Umbilical cord (tissue), 2 donors: Measurements from ENCODE around the gene CCDC175. TPM values are rescaled to one million over a fixed set of nuclear protein-coding genes. Genes with fewer than 3 reads are reported as not detected.

Experiments used
- DNase-seq: peaks from one replicate; pipeline ENCODE4 v3.0.0-alpha.2; 2015; ENCODE audit warnings: low spot score
- total RNA-seq: library from RNA; depleted of rRNA; stranded (reverse); fragments of >200 nt; gene quantifications from one replicate; pipeline ENCODE4 v1.2.3, GENCODE V29; 2014; ENCODE audit warnings: low replicate concordance; ENCODE audit not compliant: insufficient read depth

CCDC175 gene
- total RNA-seq, 1 donor from 2014 or later, result 0.96 TPM

DNA sequence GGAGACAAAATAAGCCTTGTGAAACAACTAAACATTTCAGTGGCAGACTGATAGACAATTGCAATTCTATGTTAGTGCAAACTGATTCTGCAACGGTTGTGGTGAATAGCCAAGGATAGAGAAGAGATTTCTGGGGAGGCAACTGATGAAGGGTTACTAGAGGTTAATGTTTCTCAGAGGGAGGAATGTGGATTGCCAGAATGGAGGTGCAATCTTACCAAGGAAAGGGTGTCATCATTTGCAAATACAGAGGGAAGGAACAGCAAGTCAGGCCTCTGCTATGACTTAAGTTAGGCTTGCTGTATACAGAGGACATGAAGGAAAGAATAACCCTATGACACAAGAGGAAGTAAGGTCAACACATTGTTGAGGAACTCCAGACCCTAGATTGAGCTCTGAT, 35.8 kb downstream of the CCDC175 start:
- DNase-seq, result no peak

DNA sequence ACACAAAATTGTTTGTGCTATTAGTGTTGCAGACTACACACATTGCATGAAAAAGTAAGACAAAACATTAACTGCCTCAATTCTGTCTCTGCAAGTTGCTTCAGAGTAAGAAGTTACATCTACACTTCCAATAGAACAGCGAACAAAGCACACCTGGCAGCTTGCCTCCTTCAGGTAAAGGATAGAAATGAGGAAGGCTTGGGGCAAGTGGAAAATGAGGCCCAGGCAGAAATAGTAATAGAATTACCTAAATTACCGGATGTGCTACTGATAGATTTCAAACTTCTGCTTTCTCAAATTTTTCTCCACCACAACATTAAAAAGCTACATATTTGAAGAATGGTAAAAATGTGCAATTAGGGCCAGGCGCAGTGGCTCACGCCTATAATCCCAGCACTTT, 37.7 kb downstream of the CCDC175 start:
- no peak for DNase-seq

- no peak for DNase-seq
Measured at GRCh38 chr14:59537476-59537875, 39.1 kb downstream of the CCDC175 start.

GRCh38 chr14:59534361-59534987, 42.1 kb downstream of the CCDC175 start:
- no peak for DNase-seq

DNA sequence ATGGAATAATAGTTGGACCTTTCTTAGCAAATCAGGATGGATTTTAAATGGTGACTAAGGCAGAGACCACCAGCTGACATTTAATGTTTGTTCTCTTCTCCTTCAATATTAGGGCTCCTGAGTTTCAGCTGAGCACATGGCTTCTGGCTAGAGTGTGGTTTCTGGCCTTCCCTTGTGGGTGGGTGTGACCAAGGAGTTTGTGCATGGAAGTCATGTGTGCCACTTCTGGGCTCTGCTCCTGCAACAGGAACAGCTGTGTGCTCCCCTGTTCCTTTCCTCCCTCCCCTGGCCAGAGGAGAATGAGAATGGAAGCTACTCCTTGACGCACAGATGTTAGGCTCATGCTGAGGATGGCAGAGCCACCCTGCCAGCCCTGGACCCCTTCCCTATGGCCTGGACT, 44.2 kb downstream of the CCDC175 start:
- no peak for DNase-seq

GRCh38 chr14:59530349-59530748, 46.3 kb downstream of the CCDC175 start:
- no peak for DNase-seq

DNA sequence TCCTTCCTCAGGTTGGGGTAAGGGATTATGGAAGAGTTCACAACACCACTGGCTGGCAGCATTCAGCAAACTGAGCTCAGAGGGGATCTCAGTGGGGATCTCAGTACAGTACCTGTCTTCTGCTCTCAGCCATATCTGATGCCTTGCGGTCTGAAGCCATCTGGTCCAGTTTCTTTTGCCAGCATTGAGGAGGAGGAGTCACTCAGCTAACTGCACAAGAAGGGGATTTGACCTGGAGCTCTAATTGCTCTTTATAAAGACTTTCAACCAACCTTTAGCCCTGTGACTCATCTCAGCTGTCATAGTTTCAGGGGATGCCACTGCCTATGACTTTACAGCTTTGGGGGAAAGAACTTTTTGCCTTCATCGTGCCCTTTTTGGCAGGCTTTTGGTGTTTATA, 47.4 kb downstream of the CCDC175 start:
- no peak for DNase-seq

GRCh38 chr14:59520224-59520623, 56.4 kb downstream of the CCDC175 start:
- DNase-seq, result no peak

DNA sequence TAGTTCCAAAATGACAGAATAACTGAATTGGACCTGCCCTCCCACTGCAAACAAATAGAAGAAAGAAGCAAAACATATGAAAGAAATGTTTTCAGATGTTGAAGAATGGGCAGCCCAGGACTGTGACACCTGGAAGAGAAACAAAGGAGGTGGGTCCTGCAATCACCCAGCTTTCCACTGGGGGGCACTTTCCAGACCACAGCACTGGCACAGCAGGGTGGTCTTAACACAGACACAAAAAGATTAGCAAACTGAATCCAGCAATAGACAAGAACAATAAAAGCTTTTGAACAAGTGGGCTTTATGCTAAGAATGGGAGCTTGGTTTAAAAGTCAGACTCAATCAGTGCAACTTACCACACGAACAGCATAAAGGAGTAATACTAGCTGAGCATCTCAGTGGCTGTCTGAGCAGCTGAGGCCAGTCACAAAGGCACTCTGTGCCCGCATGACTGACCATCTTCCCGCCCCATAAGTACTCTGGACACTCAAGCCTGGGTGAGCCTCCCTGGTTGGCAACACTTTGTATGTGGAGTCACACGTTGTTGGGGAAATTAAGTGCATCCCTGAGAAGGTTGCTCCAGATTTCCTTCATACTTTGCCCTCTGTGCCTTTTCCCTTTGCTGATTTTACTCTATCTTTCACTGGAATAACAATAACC, 64.6 kb downstream of the CCDC175 start:
- DNase-seq, result no peak

DNA sequence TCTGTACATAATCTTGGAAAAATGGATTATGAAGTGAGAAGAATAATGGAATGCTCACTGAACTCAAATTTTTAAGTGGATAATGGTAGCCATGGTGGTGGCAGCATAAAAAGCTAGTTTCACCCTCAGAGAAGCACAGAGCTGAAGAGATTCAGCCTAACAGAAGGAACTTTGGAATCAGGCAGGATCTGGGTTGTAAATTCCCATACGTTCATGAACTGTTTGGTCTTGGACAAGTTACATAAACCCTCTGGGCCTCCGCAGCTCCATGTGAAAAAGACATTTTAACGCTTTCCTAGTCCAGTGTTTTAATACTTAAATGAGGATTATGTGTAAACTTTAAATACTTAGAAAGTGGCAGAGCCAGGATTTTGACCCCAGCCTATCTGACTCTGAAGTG, 65.6 kb downstream of the CCDC175 start:
- peak; percentile 31 for DNase-seq

GRCh38 chr14:59510001-59510400, 66.6 kb downstream of the CCDC175 start:
- peak; percentile 18 for DNase-seq

DNA sequence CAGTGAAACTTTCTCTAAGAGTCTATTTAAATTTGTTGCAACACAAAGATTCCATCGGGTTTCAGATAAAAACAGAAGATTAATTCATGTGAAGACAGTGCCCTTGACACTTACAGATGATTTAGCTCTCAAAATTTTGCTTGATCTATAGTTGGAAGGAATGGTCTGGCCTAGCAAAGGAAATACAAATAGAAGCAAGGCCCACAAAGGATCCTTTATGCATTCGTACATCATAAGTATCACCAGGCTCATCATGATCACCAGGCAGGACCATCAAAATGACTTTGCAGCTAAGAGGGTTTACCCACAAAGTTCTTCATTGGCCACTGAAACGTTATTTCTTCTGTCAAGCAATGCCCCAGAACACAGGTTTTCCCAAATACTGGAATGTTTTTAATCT, 67.5 kb downstream of the CCDC175 start:
- no peak for DNase-seq

DNA sequence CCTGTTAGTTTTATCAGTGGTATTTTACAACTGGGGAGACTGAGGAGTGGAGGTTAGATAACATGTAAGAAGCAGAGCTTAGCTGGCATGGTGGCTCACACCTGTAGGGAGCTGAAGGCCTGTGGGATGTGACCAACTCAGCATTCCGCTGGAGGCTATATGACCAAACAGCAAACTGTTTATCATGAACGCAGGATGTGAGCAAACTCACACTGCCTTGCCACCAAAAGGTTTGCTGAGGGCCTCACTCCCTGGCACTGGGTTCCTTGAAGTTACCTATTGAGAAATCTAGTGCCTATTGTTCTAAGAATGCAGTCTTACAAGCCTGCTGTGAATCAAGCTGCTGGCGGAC, 68.9 kb downstream of the CCDC175 start:
- DNase-seq, result no peak

DNA sequence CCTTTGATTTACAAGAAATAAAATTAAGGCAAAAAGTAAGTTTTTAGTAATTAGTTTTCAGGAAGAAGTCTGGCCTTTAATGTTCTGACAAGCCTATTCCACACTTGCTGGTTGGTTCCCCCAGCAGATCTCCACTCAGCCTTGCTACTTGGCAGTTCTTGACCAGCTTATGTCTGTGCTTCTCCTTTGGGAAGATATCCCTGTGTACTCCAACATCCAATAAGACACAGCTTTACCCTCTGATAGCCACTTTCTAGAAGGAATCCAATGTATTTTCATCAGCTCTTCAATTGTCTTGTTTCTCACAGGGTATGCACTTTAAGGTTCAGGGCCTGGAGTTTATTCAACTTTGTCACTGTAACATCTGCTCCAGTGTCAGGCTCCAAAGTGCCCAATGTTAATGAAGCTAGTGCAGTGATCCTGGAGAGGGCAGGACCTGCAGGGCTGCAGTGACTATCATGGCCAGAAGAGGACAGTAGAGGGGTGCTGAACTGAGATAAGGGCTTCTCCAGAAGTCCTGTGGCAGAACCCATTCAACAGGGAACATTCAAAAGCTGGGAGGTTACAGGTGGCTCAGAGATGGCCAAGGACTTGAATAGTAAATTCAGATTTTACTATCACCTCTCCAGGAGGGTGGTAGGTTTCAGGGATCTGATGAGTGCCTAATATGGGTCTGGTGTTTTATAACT, 69.4 kb downstream of the CCDC175 start:
- peak; percentile 44 for DNase-seq

DNA sequence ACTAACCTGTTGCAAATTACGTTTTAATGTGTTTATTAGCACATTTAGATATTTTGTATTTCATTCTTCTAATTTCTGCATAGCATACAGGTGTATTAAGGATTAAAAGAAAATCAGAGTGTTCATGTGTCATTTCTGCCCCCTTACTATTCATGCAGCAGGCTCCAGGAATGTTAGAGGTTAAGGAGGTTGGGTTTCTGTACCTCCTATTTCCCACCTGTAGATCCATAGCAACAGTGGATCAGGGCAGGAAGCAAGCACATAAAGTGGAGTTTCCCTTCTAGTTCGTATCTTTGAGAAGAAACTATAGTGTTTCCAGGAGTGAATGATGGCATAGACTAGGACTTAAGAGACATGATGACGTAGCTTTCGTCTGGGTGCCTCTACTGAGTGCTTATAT, 73.4 kb downstream of the CCDC175 start:
- no peak for DNase-seq

DNA sequence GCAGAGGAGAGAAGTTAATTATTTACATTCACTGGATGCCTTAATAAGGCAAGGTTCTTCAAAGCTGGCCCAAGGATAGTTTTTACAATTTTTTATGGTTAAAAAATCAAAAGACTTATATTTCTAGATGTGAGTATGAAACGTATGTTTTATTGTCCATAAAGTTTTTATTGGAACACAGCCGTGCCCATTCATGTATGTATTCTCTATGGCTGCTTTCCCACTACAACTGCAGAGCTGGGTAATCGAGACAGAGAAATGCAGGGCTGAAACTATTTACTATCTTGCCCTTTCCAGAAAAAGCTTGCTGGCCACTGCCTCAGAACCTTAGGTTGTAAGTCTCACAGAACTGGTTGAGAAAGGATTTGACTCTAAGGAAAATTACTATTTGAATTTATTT, 75.9 kb downstream of the CCDC175 start:
- no peak for DNase-seq

GRCh38 chr14:59492384-59492783, 84.2 kb downstream of the CCDC175 start:
- no peak for DNase-seq

DNA sequence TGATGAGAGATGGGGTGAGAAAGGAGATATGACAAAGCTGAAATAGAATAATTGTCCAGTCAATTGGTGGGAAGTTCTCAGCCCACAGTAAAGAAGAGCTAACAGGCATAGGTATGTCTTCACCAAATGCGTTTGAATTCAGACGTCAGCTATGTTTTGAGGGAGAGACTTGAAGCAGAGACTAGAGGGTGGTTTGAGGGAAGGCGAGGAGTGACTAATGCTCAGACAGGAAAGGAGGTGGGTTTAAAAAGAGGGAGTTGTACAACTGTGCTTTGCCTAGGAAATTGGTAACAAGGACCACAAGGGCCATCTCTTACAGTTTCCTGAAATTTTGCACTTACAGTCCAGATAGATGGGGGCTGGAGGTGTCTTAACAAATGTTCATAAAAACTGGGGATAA, 85.9 kb downstream of the CCDC175 start:
- DNase-seq, result no peak

- DNase-seq, result no peak
Measured at GRCh38 chr14:59484639-59485175, 91.9 kb downstream of the CCDC175 start.

DNA sequence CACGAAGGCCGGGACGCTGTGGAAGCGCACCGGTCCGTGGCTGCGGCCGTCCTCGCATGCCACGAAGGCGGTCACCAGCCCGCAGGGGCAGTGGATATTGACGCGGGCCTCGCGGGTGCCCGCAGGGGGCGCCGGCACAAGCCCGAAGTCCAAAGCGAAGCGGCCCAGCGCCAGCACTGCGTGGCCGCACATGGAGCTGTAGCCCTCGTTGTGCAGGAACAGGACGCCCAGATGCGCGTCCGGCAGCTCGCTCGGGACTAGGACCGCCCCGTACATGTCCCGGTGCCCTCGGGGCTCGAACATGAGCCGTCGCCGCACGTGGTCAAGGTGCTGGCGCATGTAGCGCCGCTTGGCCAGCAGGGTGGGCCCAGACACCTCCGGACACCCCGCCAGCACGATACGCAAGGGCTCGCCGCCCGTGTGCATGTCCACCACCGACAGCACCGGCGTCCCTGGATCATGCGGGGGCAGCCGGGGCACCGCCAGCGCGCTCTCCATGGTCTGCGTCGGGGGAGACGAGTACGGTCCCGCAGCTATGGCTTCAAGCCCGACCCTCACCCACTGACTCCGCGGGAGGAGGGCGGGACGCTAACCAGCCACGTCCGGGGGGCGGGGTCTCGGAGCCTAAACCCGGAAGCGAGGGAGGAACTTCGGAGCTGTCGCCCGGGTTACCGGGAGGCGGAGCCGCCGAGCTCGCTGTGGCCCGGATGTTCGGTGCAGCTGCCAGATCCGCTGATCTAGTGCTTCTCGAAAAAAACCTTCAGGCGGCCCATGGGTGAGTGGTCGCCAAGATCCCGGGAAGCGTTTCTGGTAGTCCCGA, 92.6 kb downstream of the CCDC175 start, which contains the start of the genes JKAMP and L3HYPDH:
Gene JKAMP (plus strand): TSS at position 699 of the 820 bp plus-strand sequence. CDS start 73 bp downstream, at position 772.
Gene L3HYPDH (minus strand): TSS at position 590 of the 820 bp plus-strand sequence. CDS start 92 bp downstream, at position 498.
- DNase-seq, result peak; percentile 98

DNA sequence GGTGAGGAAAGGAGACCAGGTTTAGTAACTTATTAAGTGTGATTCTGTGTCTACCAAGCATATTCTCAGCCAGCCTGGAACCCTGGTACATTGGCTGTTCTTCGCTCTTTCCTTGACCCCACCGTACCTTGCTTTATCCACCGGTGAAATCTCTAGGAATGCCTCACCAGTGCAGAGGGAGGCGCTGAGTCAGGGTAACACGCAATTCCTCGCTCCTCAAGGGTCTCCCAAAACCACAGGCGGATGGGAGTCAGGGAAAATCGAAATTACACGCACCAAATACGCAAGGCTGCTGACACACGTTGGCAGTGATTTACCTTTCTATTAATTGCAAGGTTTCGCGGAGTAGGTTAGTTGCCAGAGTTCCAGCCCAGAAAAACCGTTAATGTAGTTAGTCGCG, 93.2 kb downstream of the CCDC175 start:
- DNase-seq, result peak; percentile 35
